Measurements from ENCODE around the gene PPP1R3F. TPM values are rescaled to one million over a fixed set of nuclear protein-coding genes. Genes with fewer than 3 reads are reported as not detected.

PPP1R3F gene
- polyA plus RNA-seq, 6 donors from 2014 or later = 1.3 to 10.5 (median 2.4) TPM

- H3K4me3 Mint-ChIP-seq = no peak overlapping the region
- ATAC-seq (ENCODE audit: low read depth in 2 of 2) = no peak
- no peak for DNase-seq
- H3K27me3 Mint-ChIP-seq = no peaks in the 10 kb centered on the region
- H3K36me3 Mint-ChIP-seq = peaks cover 0 to 9% of the 10 kb centered on the region in 2 donors
- peaks cover 0 to 2% (median 0%) of the 10 kb centered on the region in 7 donors for H3K9me3 Mint-ChIP-seq
- peaks cover 7 to 26% (median 12%) of the 10 kb centered on the region in 3 donors for H3K4me1 Mint-ChIP-seq
- no peak overlapping the region for H3K27ac Mint-ChIP-seq
Observed at GRCh38 chrX:49251325-49251724, 18.3 kb upstream of the PPP1R3F start.

- H3K27ac Mint-ChIP-seq = no peak overlapping the region
- no peaks in the 10 kb centered on the region for H3K27me3 Mint-ChIP-seq
- peaks cover 0 to 2% (median 0%) of the 10 kb centered on the region in 7 donors for H3K9me3 Mint-ChIP-seq
- peaks cover 0 to 9% of the 10 kb centered on the region in 2 donors for H3K36me3 Mint-ChIP-seq
- peaks cover 13 to 35% (median 16%) of the 10 kb centered on the region in 3 donors for H3K4me1 Mint-ChIP-seq
- DNase-seq (no peak), ATAC-seq (ENCODE audit: low read depth in 2 of 2) (no peak)
- H3K4me3 Mint-ChIP-seq = no peak overlapping the region
Observed at GRCh38 chrX:49254639-49255038, 15.0 kb upstream of the PPP1R3F start.

- DNase-seq = no peak
- ATAC-seq (ENCODE audit: low read depth in 2 of 2) = no peak
- H3K36me3 Mint-ChIP-seq = no peaks in the 10 kb centered on the region
- peak overlapping the region in 2 of 6 donors; percentile 56 to 57 for H3K27ac Mint-ChIP-seq
- peak overlapping the region in 1 of 8 donors; percentile 31 for H3K4me3 Mint-ChIP-seq
- no peaks in the 10 kb centered on the region for H3K27me3 Mint-ChIP-seq
- H3K4me1 Mint-ChIP-seq = peaks cover 6 to 35% (median 11%) of the 10 kb centered on the region in 3 donors
- H3K9me3 Mint-ChIP-seq = peaks cover 0 to 2% (median 0%) of the 10 kb centered on the region in 7 donors
Observed at GRCh38 chrX:49256268-49256995, 13.2 kb upstream of the PPP1R3F start.

GRCh38 chrX:49257074-49257790, 12.4 kb upstream of the PPP1R3F start:
- no peaks in the 10 kb centered on the region for H3K9me3 Mint-ChIP-seq
- peaks cover 0 to 8% (median 0%) of the 10 kb centered on the region in 3 donors for H3K27me3 Mint-ChIP-seq
- H3K27ac Mint-ChIP-seq = peak overlapping the region in 1 of 6 donors; percentile 26
- H3K36me3 Mint-ChIP-seq = no peaks in the 10 kb centered on the region
- no peak overlapping the region for H3K4me3 Mint-ChIP-seq
- no peak for ATAC-seq (ENCODE audit: low read depth in 2 of 2)
- peaks cover 6 to 34% (median 11%) of the 10 kb centered on the region in 3 donors for H3K4me1 Mint-ChIP-seq
- DNase-seq = no peak

GRCh38 chrX:49257846-49258748, 11.5 kb upstream of the PPP1R3F start:
- Mint-ChIP-seq H3K9me3 (no peaks in the 10 kb centered on the region), H3K27me3 (peaks cover 0 to 9% (median 5%) of the 10 kb centered on the region in 3 donors), H3K36me3 (no peaks in the 10 kb centered on the region), H3K4me3 (peak overlapping the region in 1 of 8 donors; percentile 47), H3K4me1 (peaks cover 6 to 31% (median 11%) of the 10 kb centered on the region in 3 donors), H3K27ac (peak overlapping the region in 1 of 6 donors; percentile 26)
- DNase-seq (no peak), ATAC-seq (ENCODE audit: low read depth in 2 of 2) (peak in 1 of 2 donors; percentile 28)

- no peak for ATAC-seq (ENCODE audit: low read depth in 2 of 2)
- no peak overlapping the region for H3K27ac Mint-ChIP-seq
- H3K27me3 Mint-ChIP-seq = peaks cover 0 to 9% (median 5%) of the 10 kb centered on the region in 3 donors
- H3K9me3 Mint-ChIP-seq = no peaks in the 10 kb centered on the region
- H3K36me3 Mint-ChIP-seq = no peaks in the 10 kb centered on the region
- H3K4me3 Mint-ChIP-seq = peak overlapping the region in 1 of 8 donors; percentile 59
- no peak for DNase-seq
- peaks cover 6 to 26% (median 11%) of the 10 kb centered on the region in 3 donors for H3K4me1 Mint-ChIP-seq
Observed at GRCh38 chrX:49258749-49259124, 10.9 kb upstream of the PPP1R3F start.

GRCh38 chrX:49260221-49260985, 9.2 kb upstream of the PPP1R3F start:
- DNase-seq (no peak), ATAC-seq (ENCODE audit: low read depth in 2 of 2) (no peak)
- H3K4me3 Mint-ChIP-seq = peak overlapping the region in 1 of 8 donors; percentile 47
- H3K4me1 Mint-ChIP-seq = peaks cover 6 to 18% (median 11%) of the 10 kb centered on the region in 3 donors
- H3K9me3 Mint-ChIP-seq = peaks cover 0 to 3% (median 0%) of the 10 kb centered on the region in 7 donors
- no peaks in the 10 kb centered on the region for H3K36me3 Mint-ChIP-seq
- no peak overlapping the region for H3K27ac Mint-ChIP-seq
- H3K27me3 Mint-ChIP-seq = peaks cover 0 to 9% (median 5%) of the 10 kb centered on the region in 3 donors

- peaks cover 0 to 3% (median 0%) of the 10 kb centered on the region in 7 donors for H3K9me3 Mint-ChIP-seq
- H3K27me3 Mint-ChIP-seq = peaks cover 0 to 9% (median 5%) of the 10 kb centered on the region in 3 donors
- no peak overlapping the region for H3K27ac Mint-ChIP-seq
- no peaks in the 10 kb centered on the region for H3K36me3 Mint-ChIP-seq
- DNase-seq = no peak
- peaks cover 5 to 10% (median 6%) of the 10 kb centered on the region in 3 donors for H3K4me1 Mint-ChIP-seq
- no peak for ATAC-seq (ENCODE audit: low read depth in 2 of 2)
- H3K4me3 Mint-ChIP-seq = no peak overlapping the region
Observed at GRCh38 chrX:49262603-49263002, 7.0 kb upstream of the PPP1R3F start.

GRCh38 chrX:49263631-49264030, 6.0 kb upstream of the PPP1R3F start:
- DNase-seq (no peak), ATAC-seq (ENCODE audit: low read depth in 2 of 2) (no peak)
- Mint-ChIP-seq H3K27ac (no peak overlapping the region), H3K4me3 (no peak overlapping the region), H3K9me3 (peaks cover 0 to 3% (median 0%) of the 10 kb centered on the region in 7 donors), H3K4me1 (peaks cover 0 to 10% (median 8%) of the 10 kb centered on the region in 3 donors), H3K27me3 (peaks cover 0 to 9% (median 5%) of the 10 kb centered on the region in 3 donors), H3K36me3 (no peaks in the 10 kb centered on the region)

GRCh38 chrX:49264460-49264859, 5.1 kb upstream of the PPP1R3F start, which contains the start of gene FOXP3:
TSS of gene FOXP3 (minus strand) at chrX:49264710. CDS start at chrX:49258505, 6,205 bp downstream.
- no peak within 1 kb of the TSS for H3K27ac Mint-ChIP-seq
- H3K9me3 Mint-ChIP-seq = peaks cover 0 to 3% (median 0%) of the 10 kb centered on the region in 7 donors
- ATAC-seq (ENCODE audit: low read depth in 2 of 2) (no peak), DNase-seq (no peak)
- H3K36me3 Mint-ChIP-seq = no peaks in the 10 kb centered on the region
- H3K27me3 Mint-ChIP-seq = peaks cover 0 to 9% (median 5%) of the 10 kb centered on the region in 3 donors
- no peak within 1 kb of the TSS for H3K4me3 Mint-ChIP-seq
- H3K4me1 Mint-ChIP-seq = peaks cover 4 to 13% (median 9%) of the 10 kb centered on the region in 3 donors

- H3K9me3 Mint-ChIP-seq = peaks cover 0 to 5% (median 1%) of the 10 kb centered on the region in 7 donors
- peak overlapping the region in 2 of 6 donors; percentile 56 to 67 for H3K27ac Mint-ChIP-seq
- H3K4me3 Mint-ChIP-seq = peak overlapping the region in 4 of 8 donors; percentile 12 to 96 (median 57)
- H3K4me1 Mint-ChIP-seq = peaks cover 10 to 23% (median 18%) of the 10 kb centered on the region in 3 donors
- no peak for ATAC-seq (ENCODE audit: low read depth in 2 of 2)
- no peaks in the 10 kb centered on the region for H3K36me3 Mint-ChIP-seq
- peaks cover 0 to 5% (median 5%) of the 10 kb centered on the region in 3 donors for H3K27me3 Mint-ChIP-seq
- DNase-seq = no peak
Observed at GRCh38 chrX:49266523-49267445, 2.8 kb upstream of the PPP1R3F start.
